A673 (cell line): Measurements from ENCODE around the gene PLET1.

ENCODE experiments used
- EZH2 ChIP-seq: fragments of 200-600 bp; sonication (generic); IDR thresholded peaks from 2 replicates; pipeline ENCODE4 v1.6.1; 2017; ENCODE audit warnings: borderline replicate concordance, low read depth, mild to moderate bottlenecking, mixed read lengths, antibody characterized with exemption, low read length; ENCODE audit not compliant: poor library complexity, severe bottlenecking
- TF ChIP-seq, protein P1 (sequence below): fragments of 300-800, 200-600 bp; sonication (generic); conservative IDR thresholded peaks from 2 replicates; pipeline ENCODE4 v1.5.1; 2017; ENCODE audit warnings: low read depth, mild to moderate bottlenecking, antibody characterized with exemption, low read length, moderate library complexity, mixed read lengths

DNA sequence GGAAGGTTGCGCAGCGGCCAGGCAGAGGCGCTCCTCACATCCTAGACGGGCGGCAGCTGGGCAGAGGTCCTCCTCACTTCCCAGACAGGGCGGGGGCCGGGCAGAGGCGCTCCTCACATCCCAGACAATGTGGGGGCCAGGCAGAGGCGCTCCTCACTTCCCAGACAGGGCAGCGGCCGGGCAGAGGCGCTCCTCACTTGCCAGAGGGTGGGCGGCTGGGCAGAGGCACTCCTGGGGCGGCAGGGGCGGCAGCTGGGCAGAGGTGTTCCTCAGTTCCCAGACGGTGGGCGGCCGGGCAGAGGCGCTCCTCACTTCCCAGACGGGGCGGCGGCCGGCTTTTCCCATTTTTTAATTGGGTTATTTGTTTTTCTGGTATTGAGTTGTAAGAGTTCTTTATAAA lies 54.6 kb downstream of the PLET1 start:
- TF ChIP-seq, protein P1, sequence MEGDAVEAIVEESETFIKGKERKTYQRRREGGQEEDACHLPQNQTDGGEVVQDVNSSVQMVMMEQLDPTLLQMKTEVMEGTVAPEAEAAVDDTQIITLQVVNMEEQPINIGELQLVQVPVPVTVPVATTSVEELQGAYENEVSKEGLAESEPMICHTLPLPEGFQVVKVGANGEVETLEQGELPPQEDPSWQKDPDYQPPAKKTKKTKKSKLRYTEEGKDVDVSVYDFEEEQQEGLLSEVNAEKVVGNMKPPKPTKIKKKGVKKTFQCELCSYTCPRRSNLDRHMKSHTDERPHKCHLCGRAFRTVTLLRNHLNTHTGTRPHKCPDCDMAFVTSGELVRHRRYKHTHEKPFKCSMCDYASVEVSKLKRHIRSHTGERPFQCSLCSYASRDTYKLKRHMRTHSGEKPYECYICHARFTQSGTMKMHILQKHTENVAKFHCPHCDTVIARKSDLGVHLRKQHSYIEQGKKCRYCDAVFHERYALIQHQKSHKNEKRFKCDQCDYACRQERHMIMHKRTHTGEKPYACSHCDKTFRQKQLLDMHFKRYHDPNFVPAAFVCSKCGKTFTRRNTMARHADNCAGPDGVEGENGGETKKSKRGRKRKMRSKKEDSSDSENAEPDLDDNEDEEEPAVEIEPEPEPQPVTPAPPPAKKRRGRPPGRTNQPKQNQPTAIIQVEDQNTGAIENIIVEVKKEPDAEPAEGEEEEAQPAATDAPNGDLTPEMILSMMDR, result no peak
- TF ChIP-seq EZH2, result no peak
